ENCODE data around the gene EVI2A.
"Not testable (repeated sequence)": the region's sequence is repeated elsewhere in the genome, so short reads cannot be mapped to it uniquely, and the experiment has no call there.

EVI2A gene

DNA sequence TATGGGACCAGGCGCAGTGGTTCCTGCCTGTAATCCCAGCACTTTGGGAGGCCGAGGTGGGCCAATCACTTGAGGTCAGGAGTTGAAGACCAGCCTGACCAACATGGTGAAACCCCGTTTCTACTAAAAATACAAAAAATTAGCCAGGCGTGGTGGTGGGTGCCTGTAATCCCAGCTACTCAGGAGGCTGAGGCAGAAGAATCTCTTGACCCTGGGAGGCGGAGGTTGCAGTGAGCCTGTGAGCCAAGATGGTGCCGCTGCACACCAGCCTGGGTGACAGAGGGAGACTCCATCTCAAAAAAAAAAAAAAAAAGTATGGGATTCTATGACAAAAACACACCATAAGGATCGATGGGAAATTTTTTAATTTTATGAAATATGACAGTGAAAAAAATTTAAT, 9.2 kb downstream of the EVI2A start:
- DNase-seq (ENCODE audit: low read depth) = peak; percentile 33

DNA sequence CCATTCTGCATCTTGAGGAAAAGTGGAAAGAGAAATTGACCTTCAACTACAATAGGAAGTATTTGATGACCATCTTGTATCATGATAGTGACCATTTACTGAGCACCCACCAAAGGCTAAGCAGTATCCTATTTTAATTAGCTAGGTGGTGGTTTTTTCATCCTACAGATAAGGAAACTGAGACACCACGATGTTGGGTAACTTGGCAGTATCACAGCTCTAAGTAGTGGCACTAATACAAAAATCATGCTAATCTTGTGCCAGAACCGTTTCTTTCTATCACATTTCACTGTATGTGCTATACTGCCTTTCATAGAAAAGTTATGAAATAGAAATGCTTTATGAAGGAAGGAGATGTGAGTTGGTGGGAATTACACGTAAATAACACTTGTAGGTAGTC, 9.9 kb downstream of the EVI2A start:
- DNase-seq (ENCODE audit: low read depth) = no peak

DNA sequence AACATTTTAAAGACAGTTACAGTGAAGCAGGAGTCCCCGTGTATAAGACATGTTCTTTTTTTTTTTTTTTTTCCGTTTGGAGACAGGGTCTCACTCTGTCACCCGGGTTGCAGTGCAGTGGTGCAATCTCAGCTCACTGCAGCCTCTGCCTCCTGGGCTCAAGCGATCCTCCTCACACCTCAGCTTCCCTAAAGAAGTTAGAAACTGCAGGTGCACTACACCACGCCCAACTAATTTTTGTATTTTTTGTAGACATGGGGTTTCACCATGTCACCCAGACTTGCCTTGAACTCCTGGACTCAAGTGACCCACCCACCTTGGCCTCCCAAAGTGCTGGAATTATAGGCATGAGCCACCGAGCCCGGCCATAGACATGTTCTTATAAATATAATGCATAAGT, 10.5 kb downstream of the EVI2A start:
- no peak for DNase-seq (ENCODE audit: low read depth)

DNA sequence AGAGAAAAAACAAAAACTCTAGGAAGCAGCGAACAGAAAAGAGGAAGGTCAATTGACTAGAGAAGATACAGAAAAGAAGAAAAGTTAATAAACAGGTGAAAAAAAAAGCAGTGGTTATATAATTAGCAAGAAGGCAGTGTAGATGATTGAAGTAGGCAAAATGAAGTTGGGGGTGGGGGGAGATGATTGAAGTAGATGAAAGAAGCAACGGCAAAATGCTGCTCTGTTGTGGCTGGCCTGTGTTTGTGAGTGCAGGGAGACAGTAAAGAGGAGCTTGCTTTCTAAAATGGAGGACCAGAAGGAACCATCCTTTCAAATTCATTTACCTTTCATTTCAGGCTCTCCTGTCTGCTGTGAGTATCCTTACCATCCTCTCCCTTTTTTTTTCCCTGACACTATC, 11.2 kb downstream of the EVI2A start:
- no peak for DNase-seq (ENCODE audit: low read depth)

DNA sequence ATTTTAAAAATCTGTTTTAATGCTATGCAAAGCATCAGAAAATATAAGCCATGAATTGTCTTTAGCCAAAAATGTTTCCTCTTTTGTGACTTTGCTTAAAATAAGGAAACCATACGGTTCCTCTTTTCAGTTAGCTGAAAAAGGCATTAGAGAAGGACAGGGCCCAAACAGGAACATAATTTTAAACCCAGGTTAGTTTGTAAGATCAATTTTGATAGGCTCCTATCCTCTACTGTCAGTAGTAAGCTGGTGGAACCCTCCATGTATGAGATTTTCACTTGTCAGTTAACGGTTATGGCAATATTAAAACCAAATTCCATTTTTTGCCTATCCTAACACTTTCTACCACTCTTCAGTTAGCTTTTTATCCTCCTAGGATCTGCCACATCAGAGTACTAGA, 11.9 kb downstream of the EVI2A start:
- DNase-seq (ENCODE audit: low read depth) = no peak

DNA sequence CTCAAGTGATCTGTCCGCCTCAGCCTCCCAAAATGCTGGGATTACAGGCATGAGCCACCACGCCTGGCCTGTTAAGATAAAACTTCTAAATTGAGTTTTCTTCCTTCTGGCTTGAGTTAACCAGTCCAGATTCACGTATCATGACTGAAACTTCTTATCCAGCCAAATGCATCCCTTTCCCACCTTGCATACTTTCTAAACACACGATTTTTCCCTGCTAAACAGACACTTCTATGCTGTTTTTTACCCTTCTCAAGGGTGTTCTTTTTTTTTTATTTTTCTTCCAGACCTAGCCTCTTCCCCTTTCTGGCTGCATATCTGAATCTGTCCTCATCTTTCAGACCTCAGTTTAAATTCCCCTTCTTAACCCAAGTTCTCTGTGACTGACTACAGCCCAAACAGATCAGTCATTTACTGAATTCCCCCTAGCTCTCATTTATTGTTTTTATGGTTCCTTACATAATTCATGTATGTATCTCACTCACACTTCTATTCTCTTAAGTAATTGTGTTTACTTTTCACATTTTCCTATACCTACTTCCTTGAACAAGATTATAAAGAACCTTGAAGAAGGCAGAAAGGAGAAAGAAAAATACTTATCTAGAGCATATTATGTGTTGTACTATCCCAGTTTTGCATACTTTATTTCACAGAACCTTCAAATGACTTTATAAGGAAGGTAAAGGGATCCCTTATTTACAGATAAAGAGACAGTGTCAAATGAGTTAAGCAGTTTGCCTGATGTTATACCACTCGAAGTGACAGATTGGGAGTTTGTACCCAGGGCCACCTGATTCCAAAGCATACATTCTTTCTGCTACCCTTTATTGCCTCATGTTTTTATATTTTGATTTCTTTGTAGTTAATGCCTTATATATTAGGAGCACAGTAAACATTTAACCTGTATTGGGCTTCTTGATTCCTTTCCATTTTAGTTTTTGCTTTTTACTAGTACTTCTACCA, 12.8 kb downstream of the EVI2A start:
- DNase-seq (ENCODE audit: low read depth) = no peak

DNA sequence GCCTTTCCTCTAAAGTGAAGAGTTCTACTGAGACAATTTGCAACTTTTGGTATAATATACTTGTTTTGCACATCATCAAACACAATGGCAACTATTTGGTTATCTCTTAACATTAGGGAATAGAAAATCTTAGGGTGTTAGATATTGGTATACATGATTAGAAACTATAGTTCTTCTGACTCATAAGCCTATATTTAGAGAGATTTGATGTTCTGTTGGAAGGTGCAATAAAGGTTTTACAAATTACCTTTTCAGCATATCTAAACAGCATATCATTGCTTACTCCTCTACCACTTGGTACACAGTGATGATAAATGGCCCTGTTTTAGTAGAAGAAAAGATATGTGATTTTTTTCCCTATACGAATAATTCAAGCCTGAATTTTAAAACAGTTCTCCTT, 13.8 kb downstream of the EVI2A start:
- no peak for DNase-seq (ENCODE audit: low read depth)

DNA sequence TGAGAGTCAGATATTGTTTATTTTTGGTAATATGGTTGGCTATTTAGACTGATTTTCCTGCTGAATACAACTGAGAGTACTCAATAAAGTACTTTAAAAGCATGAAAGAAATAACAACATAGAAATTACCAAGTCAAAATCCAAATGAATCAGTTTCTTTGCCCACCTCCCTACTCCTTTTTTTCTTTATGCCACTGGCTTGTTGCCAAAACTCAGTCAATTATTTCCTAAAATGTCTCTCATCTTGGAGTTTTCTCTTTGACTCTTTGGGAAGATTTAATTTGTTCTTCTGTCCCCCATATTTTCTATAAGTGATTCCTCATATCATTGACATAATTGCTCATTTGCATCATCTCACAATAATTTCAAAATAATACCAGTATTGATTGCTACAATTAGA, 21.8 kb downstream of the EVI2A start:
- DNase-seq (ENCODE audit: low read depth) = no peak

DNA sequence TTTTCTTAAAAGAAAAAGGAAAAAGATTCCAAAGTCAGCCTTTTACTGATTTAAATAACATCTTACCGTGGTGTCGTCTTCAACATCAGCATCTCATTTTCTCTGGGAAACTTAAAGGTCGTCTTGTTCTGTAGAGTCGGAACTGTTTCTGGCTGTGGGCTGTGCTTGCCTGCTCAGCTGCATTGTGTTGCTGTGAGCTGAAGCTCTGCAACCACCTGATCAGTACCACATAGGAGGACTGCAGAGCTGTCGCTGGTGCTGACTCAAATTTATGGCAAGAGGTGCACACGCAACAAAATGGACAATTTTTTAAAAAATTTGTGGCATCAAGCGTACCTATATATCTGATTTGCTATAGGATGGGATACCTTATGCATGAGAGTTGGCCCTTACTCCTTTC, 24.3 kb downstream of the EVI2A start, which contains the start of gene OMG:
OMG (minus strand) TSS at position 150 of the 400 bp plus-strand sequence. CDS start 908 bp downstream, outside the sequence.
- no peak for DNase-seq (ENCODE audit: low read depth)

DNA sequence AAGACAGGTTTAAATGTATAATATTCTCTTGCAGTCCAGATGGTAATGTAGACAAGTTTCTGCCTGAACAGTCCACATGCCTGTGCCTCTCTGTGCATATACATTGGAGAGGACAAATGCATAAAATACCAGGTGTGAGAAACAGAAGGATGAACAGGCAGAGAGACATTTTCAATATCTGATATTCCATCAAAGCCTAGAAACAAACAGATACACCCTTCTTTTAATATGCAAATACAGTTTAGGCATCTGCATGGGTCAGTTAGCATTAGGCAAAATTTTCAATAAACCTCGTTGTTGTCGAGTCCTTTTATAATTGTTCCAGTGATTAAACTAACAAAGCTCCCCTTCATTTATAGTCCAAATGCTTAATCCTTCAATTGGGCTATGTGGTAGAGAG, 25.3 kb downstream of the EVI2A start:
- DNase-seq (ENCODE audit: low read depth) = no peak

DNA sequence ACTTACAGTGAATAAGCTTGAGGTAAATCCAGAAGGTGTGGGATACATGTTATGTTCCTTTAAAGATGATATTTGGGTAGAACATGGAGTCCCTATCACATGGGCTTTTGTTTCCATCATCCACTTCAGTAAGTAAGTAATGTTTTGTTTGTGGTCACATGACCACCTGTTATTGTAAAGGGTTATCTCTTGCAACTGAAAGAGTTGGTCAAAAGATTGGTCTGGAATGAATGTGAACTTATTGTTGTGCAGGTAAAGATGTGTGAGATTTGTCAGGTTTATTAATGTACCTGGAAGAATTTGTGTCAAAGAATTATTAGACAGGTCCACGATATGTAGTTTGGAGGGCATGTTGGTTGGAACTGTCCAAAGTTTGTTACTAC, 25.9 kb downstream of the EVI2A start:
- DNase-seq (ENCODE audit: low read depth) = no peak

DNA sequence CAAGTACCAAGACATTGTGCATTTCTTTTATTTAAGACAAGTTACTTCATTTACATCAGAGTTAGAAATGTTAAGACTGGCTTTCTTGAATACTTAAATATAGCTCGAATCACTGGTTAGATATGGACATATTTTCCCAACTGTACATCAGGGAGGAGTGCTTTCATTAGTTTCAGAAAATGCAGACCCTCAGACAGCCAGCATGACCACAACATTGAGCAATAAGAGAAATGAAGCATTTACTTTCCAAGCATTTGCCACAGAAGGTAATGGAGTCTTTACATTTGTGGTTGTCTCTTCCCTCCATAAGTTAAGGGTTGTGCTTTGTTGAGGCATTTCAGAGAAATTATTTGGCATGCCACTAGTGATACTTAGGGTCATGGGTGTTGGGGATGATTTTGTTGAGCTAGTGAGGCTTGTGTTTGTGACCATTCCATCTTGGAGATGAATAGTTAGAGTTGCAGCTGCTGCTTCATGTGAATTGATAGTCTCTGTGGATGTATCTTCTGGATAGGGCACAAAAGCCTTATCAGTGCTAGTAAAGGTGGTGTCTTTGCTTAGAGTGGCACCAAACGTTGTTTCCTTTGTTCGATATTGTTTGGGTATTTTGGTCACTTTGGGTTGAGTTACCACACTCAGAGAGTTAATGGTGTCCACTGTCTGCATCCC, 26.5 kb downstream of the EVI2A start:
- no peak for DNase-seq (ENCODE audit: low read depth)

DNA sequence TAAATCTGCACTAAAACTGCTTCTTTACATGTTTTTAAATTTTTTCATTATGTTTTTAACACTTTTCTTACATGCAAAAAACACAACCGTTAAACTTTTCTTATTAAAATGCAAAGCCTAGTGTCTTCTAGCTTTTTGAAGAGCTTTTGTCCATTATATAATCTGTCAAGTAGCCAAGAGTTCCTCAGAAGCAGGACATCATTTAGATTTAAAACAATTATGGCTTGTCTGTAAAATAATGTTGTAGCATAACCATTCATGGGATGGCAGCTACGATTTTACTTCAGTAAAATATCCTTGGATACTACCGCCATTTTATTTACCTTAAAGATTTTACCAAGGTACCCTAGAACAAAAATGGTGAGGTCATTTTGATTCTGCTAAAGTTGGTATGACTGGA, 27.2 kb downstream of the EVI2A start:
- no peak for DNase-seq (ENCODE audit: low read depth)

DNA sequence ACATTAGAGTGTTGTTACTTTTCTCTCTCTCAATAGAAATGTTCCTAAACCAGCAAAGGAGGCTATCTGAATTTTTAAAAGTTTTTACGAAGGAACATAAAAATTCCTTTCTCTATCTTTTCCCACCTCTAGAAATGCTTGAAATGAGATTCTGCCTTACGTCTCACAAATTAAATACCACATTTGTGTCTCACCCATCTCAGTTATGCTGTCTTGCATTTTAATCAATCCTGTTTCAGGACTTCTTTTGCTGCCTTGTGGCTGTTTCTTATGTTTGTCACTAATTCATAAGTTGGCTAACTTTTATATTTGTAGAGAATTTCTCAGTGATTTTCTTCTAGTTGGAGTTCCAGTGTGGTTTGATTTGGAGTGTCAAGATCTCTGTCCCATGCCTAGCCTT, 27.8 kb downstream of the EVI2A start:
- DNase-seq (ENCODE audit: low read depth) = no peak

DNA sequence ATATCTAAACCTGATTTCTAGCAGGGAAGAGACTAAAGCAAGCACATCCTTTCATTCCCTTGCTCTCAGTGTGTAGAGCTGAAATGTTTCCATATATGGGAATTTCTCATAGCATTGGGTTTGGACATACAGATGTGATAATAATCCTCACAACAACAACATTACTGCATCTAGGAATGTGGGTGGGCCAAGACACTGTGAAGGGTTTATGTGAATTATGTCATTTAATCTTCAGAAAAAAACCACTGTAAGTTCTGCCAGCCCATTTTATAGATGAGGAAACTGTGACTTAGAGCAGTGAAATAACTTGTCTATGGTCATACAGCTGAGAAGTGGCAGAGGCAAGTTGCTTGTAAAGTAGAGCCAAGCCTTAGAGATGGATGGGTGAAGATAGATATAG, 29.6 kb downstream of the EVI2A start:
- no peak for DNase-seq (ENCODE audit: low read depth)

DNA sequence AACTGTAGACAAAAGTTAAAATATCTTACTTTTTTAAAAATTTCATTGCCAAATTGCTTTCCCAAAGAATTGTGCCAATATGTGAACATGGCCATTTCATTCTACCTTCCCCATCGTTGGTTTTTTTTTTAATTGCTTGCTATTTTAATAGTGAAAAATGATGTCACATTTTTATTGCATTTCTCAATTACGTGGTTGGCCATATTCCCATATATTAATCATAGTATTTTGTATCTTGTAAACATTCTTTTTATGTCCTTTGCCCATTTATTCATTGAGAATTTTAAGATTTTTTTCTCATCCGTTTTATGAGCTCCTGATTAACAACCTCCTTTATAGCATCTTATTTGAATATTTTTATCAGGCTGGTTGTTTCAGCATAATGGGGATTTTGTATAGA, 31.6 kb downstream of the EVI2A start:
- no peak for DNase-seq (ENCODE audit: low read depth)

DNA sequence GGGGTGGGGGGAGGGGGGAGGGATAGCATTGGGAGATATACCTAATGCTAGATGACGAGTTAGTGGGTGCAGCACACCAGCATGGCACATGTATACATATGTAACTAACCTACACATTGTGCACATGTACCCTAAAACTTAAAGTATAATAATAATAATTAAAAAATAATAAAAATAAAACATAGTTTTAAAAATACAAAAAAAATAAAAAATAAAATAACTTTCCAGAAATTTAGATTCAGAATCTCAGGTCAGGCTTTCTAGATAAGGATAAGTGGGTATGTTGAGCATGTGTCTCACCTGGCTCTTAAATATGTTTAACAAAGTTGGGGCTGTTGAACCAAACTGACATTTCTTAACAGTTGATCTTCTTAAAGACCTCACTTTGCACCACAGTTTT, 33.5 kb downstream of the EVI2A start:
- not testable (repeated sequence) for DNase-seq (ENCODE audit: low read depth)

DNA sequence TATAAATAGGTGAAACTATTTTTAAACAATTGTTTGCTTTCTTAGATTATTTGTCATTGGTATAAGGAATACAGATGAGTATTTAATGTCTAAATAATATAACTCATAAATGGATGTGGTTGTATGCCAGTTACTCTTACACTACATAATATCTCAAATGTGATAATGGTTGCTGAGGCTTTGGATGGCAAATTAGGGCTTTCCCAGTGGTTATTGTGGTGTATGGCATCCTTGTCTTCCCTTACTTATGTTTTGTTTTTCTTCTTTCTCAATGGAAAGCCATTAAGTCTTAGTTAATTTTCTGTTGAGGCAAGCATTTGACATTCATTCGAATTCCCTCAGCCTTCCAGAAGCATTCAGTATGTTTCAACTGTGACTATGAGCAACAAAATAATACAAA, 34.8 kb downstream of the EVI2A start:
- DNase-seq (ENCODE audit: low read depth) = no peak

DNA sequence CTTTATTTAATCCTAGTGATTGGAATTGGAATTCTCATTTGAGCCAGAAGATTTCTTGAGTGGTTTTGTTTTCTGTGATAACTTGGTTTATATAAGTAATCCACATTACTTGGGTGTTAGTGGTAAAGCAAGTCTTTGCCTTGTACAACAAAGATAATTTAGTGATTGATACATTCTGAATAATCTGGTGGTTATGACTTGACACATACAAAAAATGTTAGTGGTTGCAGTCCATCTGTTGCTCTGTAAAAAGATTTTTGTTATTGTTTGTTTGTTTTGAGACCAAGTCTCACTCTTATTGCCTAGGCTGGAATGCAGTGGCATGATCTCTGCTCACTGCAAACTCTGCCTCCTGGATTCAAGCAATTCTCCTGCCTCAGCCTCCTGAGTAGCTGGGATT, 37.6 kb downstream of the EVI2A start:
- no peak for DNase-seq (ENCODE audit: low read depth)

DNA sequence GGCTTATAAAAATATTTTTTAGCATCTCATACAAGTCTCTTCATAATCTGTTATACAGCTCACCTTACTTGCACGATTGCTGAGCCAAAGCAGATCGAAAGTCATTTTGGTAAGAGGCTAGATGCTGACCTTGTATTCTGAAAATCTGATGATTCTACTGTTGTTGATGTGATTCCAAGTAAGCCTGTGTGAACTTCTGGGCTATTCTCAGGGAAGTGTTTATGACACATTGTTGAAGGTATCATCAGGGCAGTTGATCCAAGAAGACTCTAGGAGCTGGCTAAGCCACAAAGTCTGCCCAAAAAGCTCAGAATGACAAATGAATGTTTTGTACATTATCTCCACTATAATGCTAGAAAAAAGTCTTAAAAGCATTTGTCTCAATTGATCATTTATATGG, 40.4 kb downstream of the EVI2A start:
- DNase-seq (ENCODE audit: low read depth) = no peak

DNA sequence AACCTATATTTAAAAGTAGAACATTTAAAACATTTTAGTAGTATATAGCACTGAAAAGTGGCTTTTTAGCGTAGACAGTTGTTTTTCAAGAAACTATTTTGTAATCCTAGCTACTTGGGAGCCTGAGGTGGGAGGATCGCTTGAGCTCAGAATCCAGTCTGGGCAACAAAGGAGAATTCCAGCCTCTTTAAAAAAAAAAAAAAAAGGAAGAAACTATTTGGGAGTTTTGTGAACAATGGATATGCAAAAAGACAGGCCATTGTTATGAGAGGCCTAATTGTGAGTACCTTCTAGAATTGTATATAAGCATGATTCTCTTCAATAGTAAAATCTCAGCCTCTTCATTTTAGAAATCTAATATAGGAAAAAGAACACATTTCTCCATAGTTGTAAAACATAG, 42.0 kb downstream of the EVI2A start:
- DNase-seq (ENCODE audit: low read depth) = no peak

DNA sequence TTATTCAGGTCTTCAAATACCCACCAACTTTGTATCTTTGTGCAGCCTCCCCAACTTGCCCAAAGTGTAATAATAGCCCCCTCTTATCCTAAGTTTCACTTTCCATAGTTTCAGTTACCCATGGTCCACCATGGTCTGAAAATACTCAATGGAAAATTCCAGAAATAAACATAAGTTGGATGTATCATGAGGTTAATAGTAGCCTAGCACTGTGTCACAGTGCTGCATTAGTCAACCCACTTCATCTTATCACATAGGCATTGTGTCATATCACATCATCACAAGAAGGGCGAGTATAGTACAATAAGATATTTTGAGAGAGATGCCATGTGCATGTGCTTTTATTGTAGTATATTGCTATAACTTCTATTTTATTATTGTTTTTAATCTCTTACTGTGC, 46.3 kb downstream of the EVI2A start:
- DNase-seq (ENCODE audit: low read depth) = no peak

DNA sequence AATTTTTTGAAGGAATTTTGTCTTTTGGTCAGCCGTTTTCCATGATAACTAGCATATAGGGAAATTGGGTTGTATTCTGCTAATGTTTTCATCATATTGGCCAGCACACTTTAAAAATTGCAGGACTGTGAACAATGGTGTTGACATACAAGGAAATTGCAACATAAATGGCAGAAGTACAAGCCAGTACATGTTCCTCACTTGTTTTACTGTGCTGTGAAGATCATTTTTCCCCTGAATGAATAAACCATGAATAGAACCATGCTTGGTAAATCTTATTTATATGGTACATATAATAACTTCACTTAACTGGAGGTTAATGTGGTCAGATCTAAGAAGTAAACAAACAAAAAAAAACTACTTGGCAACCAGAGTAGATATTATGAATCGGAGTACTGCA, 47.2 kb downstream of the EVI2A start:
- DNase-seq (ENCODE audit: low read depth) = no peak

DNA sequence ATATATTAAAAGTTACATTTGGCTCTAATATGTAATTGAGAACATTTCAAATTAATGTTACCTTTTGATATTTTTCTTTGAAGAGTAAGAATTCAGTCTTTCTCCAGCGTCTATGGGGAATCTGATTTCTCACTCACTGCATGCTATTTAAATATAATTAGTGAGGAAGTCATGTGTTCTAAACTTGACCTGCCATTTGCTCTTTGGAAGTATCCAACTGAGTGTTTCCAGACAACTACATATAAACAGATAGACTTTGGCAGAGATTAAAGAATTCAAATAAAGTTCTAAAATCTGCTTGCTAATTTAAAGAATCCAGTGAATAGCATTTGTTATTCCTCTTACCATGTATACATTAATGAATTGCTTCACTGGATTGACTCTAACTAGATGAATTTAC, 47.9 kb downstream of the EVI2A start:
- DNase-seq (ENCODE audit: low read depth) = no peak

Data from activated T-cell treated with anti-CD3 and anti-CD28 coated beads for 48 hours (primary cell).